HEK293 (cell line): Measurements from ENCODE around the gene ZNF775.

Experiments used
- CTCF ChIA-PET: fragments of 350-600 bp; formaldehyde crosslinking; extraction: SDS; loops from one replicate; lab custom pipeline; 2021; ENCODE audit warnings: antibody characterized with exemption; lab: Yijun Ruan, JAX
- POLR2A ChIA-PET: fragments of 300-600 bp; formaldehyde crosslinking; extraction: SDS; loops from one replicate; lab custom pipeline; 2020; ENCODE audit warnings: antibody characterized with exemption, inconsistent platforms; lab: Yijun Ruan, JAX
- H3K27ac ChIP-seq: fragments of 200-500 bp; sonication (Bioruptor generic); 2 replicates; pipeline ENCODE4 v1.5.1; 2014; ENCODE audit warnings: low read depth, low read length, control low read depth, inconsistent platforms; ENCODE audit errors: extremely low read depth
- H3K36me3 ChIP-seq, 2 experiments: fragments of 200-500 bp in 1 of 2; sonication (Bioruptor generic) in 1 of 2; 1 replicate in 1 of 2; 2 replicates in 1 of 2; pipeline ENCODE4 v1.5.1; 2014 to 2017; ENCODE audit warnings: inconsistent platforms in 2 of 2, low read length in 2 of 2; ENCODE audit not compliant: control insufficient read depth in 2 of 2, insufficient read depth in 1 of 2
- H3K4me1 ChIP-seq: fragments of 200-500 bp; sonication (Bioruptor generic); 2 replicates; pipeline ENCODE4 v1.5.1; 2014; ENCODE audit warnings: mild to moderate bottlenecking, low read length, inconsistent platforms; ENCODE audit not compliant: control insufficient read depth, insufficient read depth
- H3K4me3 ChIP-seq: 2 replicates; pipeline ENCODE4 v1.5.1; 2011; ENCODE audit warnings: low read depth, mild to moderate bottlenecking, control low read depth, low read length, moderate library complexity
- H3K9me3 ChIP-seq: fragments of 200-500 bp; sonication (Bioruptor generic); 2 replicates; pipeline ENCODE4 v1.5.1; 2014; ENCODE audit warnings: low read depth, low read length, inconsistent platforms; ENCODE audit not compliant: control insufficient read depth, insufficient read depth
- KLF16 ChIP-seq: fragments of 450-650 bp; formaldehyde crosslinking; IDR thresholded peaks from 2 replicates; pipeline ENCODE4 v1.5.1; 2017; ENCODE audit warnings: missing biosample characterization, missing genetic modification characterization
- KLF7 ChIP-seq: fragments of 450-650 bp; formaldehyde crosslinking; IDR thresholded peaks from 2 replicates; pipeline ENCODE4 v1.5.1; 2016; ENCODE audit warnings: missing biosample characterization, missing genetic modification characterization, borderline replicate concordance
- SCRT1 ChIP-seq: fragments of 450-650 bp; formaldehyde crosslinking; IDR thresholded peaks from 2 replicates; pipeline ENCODE4 v1.5.1; 2016; ENCODE audit warnings: missing biosample characterization, missing genetic modification characterization, borderline replicate concordance
- ZBTB17 ChIP-seq: fragments of 450-650 bp; formaldehyde crosslinking; IDR thresholded peaks from 2 replicates; pipeline ENCODE4 v1.5.1; 2016; ENCODE audit warnings: missing biosample characterization, missing genetic modification characterization
- ZBTB48 ChIP-seq: fragments of 450-650 bp; formaldehyde crosslinking; IDR thresholded peaks from 2 replicates; pipeline ENCODE4 v1.5.1; 2016; ENCODE audit warnings: missing biosample characterization, missing genetic modification characterization
- ZFP41 ChIP-seq: fragments of 450-650 bp; formaldehyde crosslinking; IDR thresholded peaks from 2 replicates; pipeline ENCODE4 v1.5.1; 2016; ENCODE audit warnings: missing biosample characterization, missing genetic modification characterization, borderline replicate concordance
- ZNF114 ChIP-seq: fragments of 450-650 bp; formaldehyde crosslinking; IDR thresholded peaks from 2 replicates; pipeline ENCODE4 v1.5.0; 2017; ENCODE audit warnings: missing biosample characterization, missing genetic modification characterization
- ZNF175 ChIP-seq: fragments of 450-650 bp; formaldehyde crosslinking; IDR thresholded peaks from 2 replicates; pipeline ENCODE4 v1.5.1; 2016; ENCODE audit warnings: missing biosample characterization, missing genetic modification characterization
- ZNF239 ChIP-seq: fragments of 450-650 bp; formaldehyde crosslinking; IDR thresholded peaks from 2 replicates; pipeline ENCODE4 v1.5.1; 2016; ENCODE audit warnings: missing biosample characterization, missing genetic modification characterization
- ZNF292 ChIP-seq: fragments of 450-650 bp; formaldehyde crosslinking; IDR thresholded peaks from 2 replicates; pipeline ENCODE4 v1.5.1; 2016; ENCODE audit warnings: low read depth, missing biosample characterization, missing genetic modification characterization, borderline replicate concordance
- ZNF404 ChIP-seq: fragments of 450-650 bp; formaldehyde crosslinking; IDR thresholded peaks from 2 replicates; pipeline ENCODE4 v1.5.1; 2017; ENCODE audit warnings: missing biosample characterization, missing genetic modification characterization
- ZNF510 ChIP-seq: fragments of 450-650 bp; formaldehyde crosslinking; IDR thresholded peaks from 2 replicates; pipeline ENCODE4 v1.5.1; 2018; ENCODE audit warnings: mild to moderate bottlenecking, missing genetic modification characterization, missing biosample characterization; ENCODE audit not compliant: insufficient replicate concordance
- ZNF544 ChIP-seq: fragments of 450-650 bp; formaldehyde crosslinking; IDR thresholded peaks from 2 replicates; pipeline ENCODE4 v1.5.0; 2017; ENCODE audit warnings: missing biosample characterization, missing genetic modification characterization
- ZNF830 ChIP-seq: fragments of 450-650 bp; IDR thresholded peaks from 2 replicates; pipeline ENCODE4 v1.5.0; 2018; ENCODE audit warnings: missing biosample characterization, missing genetic modification characterization, low read depth, mild to moderate bottlenecking, moderate library complexity
- TF ChIP-seq, protein P1 (sequence below): fragments of 450-650 bp; formaldehyde crosslinking; IDR thresholded peaks from 2 replicates; pipeline ENCODE4 v1.5.1; 2016; ENCODE audit warnings: missing biosample characterization, missing genetic modification characterization
- TF ChIP-seq, protein P2 (sequence below): fragments of 450-650 bp; formaldehyde crosslinking; IDR thresholded peaks from 2 replicates; pipeline ENCODE4 v1.5.1; 2016; ENCODE audit warnings: missing biosample characterization, missing genetic modification characterization
- TF ChIP-seq, protein P3 (sequence below): fragments of 450-650 bp; formaldehyde crosslinking; IDR thresholded peaks from 2 replicates; pipeline ENCODE4 v1.5.1; 2016; ENCODE audit warnings: missing biosample characterization, missing genetic modification characterization, low read depth
- TF ChIP-seq, protein P4 (sequence below): fragments of 450-650 bp; formaldehyde crosslinking; IDR thresholded peaks from 2 replicates; pipeline ENCODE4 v1.5.1; 2017; ENCODE audit warnings: missing biosample characterization, missing genetic modification characterization

Gene ZNF775

DNA sequence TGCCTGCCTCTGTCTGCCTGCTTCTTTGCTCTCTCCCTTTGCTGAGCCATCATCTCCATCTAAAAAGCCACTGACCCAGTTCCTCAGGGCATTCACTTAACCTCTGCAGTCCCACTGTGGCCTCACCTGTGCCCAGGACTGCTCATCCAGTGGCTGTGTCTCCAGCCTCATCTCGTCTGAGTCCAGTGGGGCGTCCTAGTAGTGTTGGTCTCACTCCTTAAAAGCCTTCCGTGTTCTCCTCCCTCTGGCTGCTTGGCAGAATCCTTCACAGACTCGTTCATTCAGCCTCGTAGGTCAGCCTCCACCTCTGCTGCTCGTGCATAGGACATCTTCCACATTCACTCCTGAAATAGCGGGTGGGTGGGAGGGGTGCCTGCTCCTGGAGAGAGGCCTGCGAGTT is 45.0 kb upstream of the ZNF775 start:
- H3K27ac ChIP-seq, result no peak overlapping the region
- no peaks in the 10 kb centered on the region for H3K4me1 ChIP-seq
- no peaks in the 10 kb centered on the region for H3K9me3 ChIP-seq
- TF ChIP-seq ZNF114 (tag by site-specific recombination) (no peak), ZBTB17 (tag by site-specific recombination) (no peak), ZNF404 (tag by site-specific recombination) (no peak), ZNF239 (no peak), KLF16 (tag by site-specific recombination) (no peak), SCRT1 (tag by site-specific recombination) (no peak), ZNF830 (tag by site-specific recombination) (no peak), KLF7 (no peak)
- TF ChIP-seq, protein P1, sequence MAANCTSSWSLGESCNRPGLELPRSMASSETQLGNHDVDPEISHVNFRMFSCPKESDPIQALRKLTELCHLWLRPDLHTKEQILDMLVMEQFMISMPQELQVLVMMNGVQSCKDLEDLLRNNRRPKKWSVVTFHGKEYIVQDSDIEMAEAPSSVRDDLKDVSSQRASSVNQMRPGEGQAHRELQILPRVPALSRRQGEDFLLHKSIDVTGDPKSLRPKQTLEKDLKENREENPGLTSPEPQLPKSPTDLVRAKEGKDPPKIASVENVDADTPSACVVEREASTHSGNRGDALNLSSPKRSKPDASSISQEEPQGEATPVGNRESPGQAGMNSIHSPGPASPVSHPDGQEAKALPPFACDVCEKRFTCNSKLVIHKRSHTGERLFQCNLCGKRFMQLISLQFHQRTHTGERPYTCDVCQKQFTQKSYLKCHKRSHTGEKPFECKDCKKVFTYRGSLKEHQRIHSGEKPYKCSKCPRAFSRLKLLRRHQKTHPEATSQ (tag by site-specific recombination), result no peak
- TF ChIP-seq, protein P2, sequence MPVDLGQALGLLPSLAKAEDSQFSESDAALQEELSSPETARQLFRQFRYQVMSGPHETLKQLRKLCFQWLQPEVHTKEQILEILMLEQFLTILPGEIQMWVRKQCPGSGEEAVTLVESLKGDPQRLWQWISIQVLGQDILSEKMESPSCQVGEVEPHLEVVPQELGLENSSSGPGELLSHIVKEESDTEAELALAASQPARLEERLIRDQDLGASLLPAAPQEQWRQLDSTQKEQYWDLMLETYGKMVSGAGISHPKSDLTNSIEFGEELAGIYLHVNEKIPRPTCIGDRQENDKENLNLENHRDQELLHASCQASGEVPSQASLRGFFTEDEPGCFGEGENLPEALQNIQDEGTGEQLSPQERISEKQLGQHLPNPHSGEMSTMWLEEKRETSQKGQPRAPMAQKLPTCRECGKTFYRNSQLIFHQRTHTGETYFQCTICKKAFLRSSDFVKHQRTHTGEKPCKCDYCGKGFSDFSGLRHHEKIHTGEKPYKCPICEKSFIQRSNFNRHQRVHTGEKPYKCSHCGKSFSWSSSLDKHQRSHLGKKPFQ (tag by site-specific recombination), result no peak
- peaks cover 0 to 81% of the 10 kb centered on the region in 2 experiments; a peak in 1 of 3 replicates for H3K36me3 ChIP-seq
- ChIA-PET CTCF (no interaction called here), POLR2A (interaction anchor here (1.4 kb wide), 1 partner anchor 34 kb away, joined by 3 read pairs; the partner anchor contains the start of gene REPIN1)
- H3K4me3 ChIP-seq, result no peak overlapping the region

DNA sequence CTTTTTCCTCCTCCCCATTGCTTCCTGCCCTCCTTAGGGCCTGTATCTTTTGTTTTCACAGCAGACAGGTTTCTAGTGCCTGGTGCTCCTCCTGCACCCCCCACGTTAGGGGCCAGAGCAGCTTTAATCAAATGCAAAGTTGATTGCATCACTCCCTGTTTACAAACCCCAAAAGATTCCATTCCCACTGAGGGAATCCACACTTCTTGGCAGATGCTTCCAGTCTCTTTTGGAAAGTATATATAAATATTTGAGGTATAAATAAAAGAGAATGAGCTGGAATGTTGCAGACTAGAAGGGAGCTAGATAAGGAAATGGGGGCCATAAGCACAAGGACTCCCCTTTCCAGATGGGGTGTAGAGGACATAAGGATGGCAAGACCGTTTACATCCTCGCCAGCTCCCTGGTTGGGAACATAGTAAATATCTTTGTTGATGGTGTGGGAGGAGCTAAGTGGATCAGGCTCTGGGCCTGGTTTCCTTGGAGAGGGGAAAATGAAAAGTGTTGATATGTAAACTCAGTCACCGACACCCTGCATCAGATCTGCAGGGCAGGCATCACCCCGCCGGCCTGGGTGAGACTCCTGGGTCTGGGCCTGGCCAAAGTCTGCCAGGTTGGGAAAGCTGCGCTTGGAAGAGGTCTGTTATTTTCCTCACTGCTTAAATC is 43.9 kb upstream of the ZNF775 start:
- ChIA-PET POLR2A (interaction anchor here (1.1 to 1.4 kb wide), 2 partner anchors 9 to 33 kb away, joined by 3 read pairs; partner anchors contain the start of gene REPIN1), CTCF (interaction anchor here (0.7 kb wide), 1 partner anchor 21 kb away, joined by 4 read pairs; no protein-coding TSS in a partner anchor)
- Histone ChIP-seq H3K27ac (no peak overlapping the region), H3K4me1 (no peaks in the 10 kb centered on the region), H3K36me3 (peaks cover 0 to 70% of the 10 kb centered on the region in 2 experiments; a peak in 1 of 3 replicates), H3K4me3 (no peak overlapping the region), H3K9me3 (no peaks in the 10 kb centered on the region)
- TF ChIP-seq ZBTB48, result peak; percentile 44; the same call in 1 of the 2 replicates
- no peak for TF ChIP-seq ZNF510
- TF ChIP-seq, protein P3, sequence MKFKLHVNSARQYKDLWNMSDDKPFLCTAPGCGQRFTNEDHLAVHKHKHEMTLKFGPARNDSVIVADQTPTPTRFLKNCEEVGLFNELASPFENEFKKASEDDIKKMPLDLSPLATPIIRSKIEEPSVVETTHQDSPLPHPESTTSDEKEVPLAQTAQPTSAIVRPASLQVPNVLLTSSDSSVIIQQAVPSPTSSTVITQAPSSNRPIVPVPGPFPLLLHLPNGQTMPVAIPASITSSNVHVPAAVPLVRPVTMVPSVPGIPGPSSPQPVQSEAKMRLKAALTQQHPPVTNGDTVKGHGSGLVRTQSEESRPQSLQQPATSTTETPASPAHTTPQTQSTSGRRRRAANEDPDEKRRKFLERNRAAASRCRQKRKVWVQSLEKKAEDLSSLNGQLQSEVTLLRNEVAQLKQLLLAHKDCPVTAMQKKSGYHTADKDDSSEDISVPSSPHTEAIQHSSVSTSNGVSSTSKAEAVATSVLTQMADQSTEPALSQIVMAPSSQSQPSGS (tag by site-specific recombination), result no peak
- TF ChIP-seq, protein P4, sequence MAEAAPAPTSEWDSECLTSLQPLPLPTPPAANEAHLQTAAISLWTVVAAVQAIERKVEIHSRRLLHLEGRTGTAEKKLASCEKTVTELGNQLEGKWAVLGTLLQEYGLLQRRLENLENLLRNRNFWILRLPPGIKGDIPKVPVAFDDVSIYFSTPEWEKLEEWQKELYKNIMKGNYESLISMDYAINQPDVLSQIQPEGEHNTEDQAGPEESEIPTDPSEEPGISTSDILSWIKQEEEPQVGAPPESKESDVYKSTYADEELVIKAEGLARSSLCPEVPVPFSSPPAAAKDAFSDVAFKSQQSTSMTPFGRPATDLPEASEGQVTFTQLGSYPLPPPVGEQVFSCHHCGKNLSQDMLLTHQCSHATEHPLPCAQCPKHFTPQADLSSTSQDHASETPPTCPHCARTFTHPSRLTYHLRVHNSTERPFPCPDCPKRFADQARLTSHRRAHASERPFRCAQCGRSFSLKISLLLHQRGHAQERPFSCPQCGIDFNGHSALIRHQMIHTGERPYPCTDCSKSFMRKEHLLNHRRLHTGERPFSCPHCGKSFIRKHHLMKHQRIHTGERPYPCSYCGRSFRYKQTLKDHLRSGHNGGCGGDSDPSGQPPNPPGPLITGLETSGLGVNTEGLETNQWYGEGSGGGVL (tag by site-specific recombination), result no peak
- TF ChIP-seq ZNF175, result no peak
- no peak for TF ChIP-seq ZNF292
- TF ChIP-seq ZFP41 (tag by site-specific recombination), result no peak
- TF ChIP-seq ZNF544, result no peak
